Stimulated activated naive B cell treated with anti-CD40 and anti-IgM and Interleukin-4, amounts not matched to agents 10 μg/mL and 1 μg/mL and 100 μg/mL, for 72 hours (primary cell): ENCODE results near the gene REXO4.

Experiments used
- ATAC-seq, 2 donors: fragments of 150-1000 bp; cut with Tn5 transposase; replicated peaks; 2 replicates each; pipeline ENCODE4 v1.10.0; 2021; ENCODE audit warnings: moderate library complexity in 1 of 2
- DNase-seq: peaks from one replicate; pipeline ENCODE4 v3.0.0; 2021
- H3K27ac Mint-ChIP-seq: one replicate; pipeline ENCODE4 v1.8.0; 2022; ENCODE audit warnings: mild to moderate bottlenecking, mixed read lengths
- H3K27me3 Mint-ChIP-seq, 2 donors: one replicate each; pipeline ENCODE4 v1.8.0; 2022; ENCODE audit warnings: mixed read lengths in 2 of 2
- H3K36me3 Mint-ChIP-seq, 2 donors: one replicate each; pipeline ENCODE4 v1.8.0; 2022; ENCODE audit warnings: mixed read lengths in 2 of 2, mild to moderate bottlenecking in 1 of 2
- H3K4me1 Mint-ChIP-seq, 2 donors: one replicate each; pipeline ENCODE4 v1.8.0; 2022; ENCODE audit warnings: mixed read lengths in 2 of 2, mild to moderate bottlenecking in 1 of 2
- H3K4me3 Mint-ChIP-seq, 2 donors: one replicate each; pipeline ENCODE4 v1.8.0; 2022; ENCODE audit warnings: mild to moderate bottlenecking in 2 of 2, mixed read lengths in 2 of 2, moderate library complexity in 1 of 2
- H3K9me3 Mint-ChIP-seq, 2 donors: one replicate each; pipeline ENCODE4 v1.8.0; 2022; ENCODE audit warnings: mixed read lengths in 2 of 2, mild to moderate bottlenecking in 1 of 2

Gene REXO4

DNA sequence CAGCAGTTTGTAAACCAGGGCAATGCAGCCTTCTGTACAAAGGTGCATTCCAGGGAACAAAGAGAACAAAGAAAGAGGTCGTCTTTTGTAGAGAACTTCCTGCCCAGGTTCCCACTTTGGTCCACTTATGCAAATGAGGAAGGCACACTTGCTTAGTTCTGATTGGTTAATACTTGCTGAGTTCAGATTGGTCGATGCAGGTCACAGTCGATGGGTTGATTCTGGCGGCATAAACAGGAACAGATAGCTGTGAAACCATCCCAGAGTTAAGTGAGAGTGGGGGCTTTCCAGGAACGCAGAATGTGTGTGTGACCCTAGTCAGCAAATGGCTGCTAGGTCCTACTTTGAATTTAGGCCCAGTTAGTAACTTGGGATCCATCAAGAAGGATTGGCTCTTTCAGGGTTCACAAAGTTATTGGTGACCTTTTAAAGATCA is 2.6 kb upstream of the REXO4 start:
- peak overlapping the region in 1 of 2 donors; percentile 7 for H3K4me3 Mint-ChIP-seq
- H3K36me3 Mint-ChIP-seq: peaks cover 15 to 21% of the 10 kb centered on the region in 2 donors
- peaks cover 38 to 60% of the 10 kb centered on the region in 2 donors for H3K4me1 Mint-ChIP-seq
- peak overlapping the region; percentile 97 for H3K27ac Mint-ChIP-seq
- ATAC-seq (peak; percentile 60 to 61), DNase-seq (peak; percentile 75)
- H3K9me3 Mint-ChIP-seq: peaks cover 7 to 8% of the 10 kb centered on the region in 2 donors
- H3K27me3 Mint-ChIP-seq: peaks cover 3 to 14% of the 10 kb centered on the region in 2 donors

DNA sequence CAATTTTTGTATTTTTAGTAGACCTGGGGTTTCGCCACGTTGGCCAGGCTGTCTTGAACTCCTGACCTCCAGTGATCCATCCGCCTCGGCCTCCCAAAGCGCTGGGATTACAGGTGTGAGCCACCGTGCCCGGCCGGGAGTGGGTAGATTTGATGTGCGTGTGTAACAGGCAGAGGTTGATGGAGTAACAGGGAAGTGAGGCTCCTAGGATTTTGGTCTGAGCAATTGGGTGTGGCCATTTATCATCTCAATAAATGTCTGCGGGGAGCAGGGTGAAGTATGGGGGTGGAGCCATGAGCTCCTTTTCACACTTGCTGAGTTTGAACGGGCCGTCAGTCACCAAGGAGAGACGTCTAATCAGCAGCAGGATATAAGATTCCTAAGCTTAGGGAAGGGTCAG is 1.2 kb upstream of the REXO4 start:
- Mint-ChIP-seq H3K9me3 (peaks cover 7 to 8% of the 10 kb centered on the region in 2 donors), H3K27ac (peak overlapping the region; percentile 99), H3K36me3 (peaks cover 26 to 34% of the 10 kb centered on the region in 2 donors), H3K4me1 (peaks cover 49 to 74% of the 10 kb centered on the region in 2 donors), H3K27me3 (peaks cover 0 to 1% of the 10 kb centered on the region in 2 donors), H3K4me3 (peak overlapping the region; percentile 92 to 96)
- ATAC-seq (no peak), DNase-seq (no peak)

DNA sequence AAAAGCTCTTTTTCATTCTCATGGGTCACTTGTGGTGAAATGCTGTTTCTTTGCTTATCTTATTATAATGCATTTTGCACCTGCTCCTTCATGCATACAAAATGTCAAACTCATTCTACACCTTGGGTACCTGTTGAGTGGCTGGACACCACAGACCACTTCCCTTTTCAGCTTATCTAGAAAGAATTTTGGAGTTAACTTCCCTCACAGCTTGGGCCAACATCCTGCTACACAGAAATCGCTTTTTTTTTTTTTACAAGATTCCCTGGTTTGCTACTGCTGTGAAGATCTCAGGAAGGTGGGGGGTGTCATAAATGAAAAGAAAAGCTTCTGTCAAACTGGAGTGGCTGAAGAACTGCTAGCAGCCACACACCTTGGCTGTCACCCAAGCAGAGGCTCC is 2.6 kb downstream of the REXO4 start:
- DNase-seq (no peak), ATAC-seq (peak in 1 of 2 donors; percentile 17)
- Mint-ChIP-seq H3K4me1 (peaks cover 38 to 71% of the 10 kb centered on the region in 2 donors), H3K27ac (peak overlapping the region; percentile 67), H3K36me3 (peaks cover 48 to 59% of the 10 kb centered on the region in 2 donors), H3K27me3 (no peaks in the 10 kb centered on the region), H3K9me3 (peaks cover 6 to 7% of the 10 kb centered on the region in 2 donors), H3K4me3 (peak overlapping the region; percentile 50 to 56)

DNA sequence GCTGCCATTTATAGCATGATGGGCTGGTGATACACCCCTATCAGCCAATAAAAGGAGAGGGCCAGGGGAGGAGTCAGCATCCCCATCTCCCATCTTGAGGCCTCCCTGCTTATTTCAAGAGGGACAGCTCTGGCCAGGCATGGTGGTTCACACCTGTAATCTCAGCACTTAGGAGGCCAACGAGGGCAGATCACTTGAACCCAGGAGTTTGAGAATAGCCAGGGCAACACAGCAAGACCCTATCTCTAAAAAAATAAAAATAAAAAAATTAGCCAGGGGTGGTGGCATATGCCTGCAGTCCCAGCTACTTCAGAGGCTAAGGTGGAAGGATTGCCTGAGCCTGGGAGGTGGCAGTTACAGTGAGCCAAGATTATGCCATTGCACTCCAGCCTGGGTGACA is 9.8 kb downstream of the REXO4 start:
- peaks cover 52 to 73% of the 10 kb centered on the region in 2 donors for H3K36me3 Mint-ChIP-seq
- H3K4me1 Mint-ChIP-seq: peaks cover 5 to 33% of the 10 kb centered on the region in 2 donors
- H3K27me3 Mint-ChIP-seq: no peaks in the 10 kb centered on the region
- H3K4me3 Mint-ChIP-seq: no peak overlapping the region
- H3K9me3 Mint-ChIP-seq: no peaks in the 10 kb centered on the region
- DNase-seq (no peak), ATAC-seq (no peak)
- H3K27ac Mint-ChIP-seq: no peak overlapping the region

DNA sequence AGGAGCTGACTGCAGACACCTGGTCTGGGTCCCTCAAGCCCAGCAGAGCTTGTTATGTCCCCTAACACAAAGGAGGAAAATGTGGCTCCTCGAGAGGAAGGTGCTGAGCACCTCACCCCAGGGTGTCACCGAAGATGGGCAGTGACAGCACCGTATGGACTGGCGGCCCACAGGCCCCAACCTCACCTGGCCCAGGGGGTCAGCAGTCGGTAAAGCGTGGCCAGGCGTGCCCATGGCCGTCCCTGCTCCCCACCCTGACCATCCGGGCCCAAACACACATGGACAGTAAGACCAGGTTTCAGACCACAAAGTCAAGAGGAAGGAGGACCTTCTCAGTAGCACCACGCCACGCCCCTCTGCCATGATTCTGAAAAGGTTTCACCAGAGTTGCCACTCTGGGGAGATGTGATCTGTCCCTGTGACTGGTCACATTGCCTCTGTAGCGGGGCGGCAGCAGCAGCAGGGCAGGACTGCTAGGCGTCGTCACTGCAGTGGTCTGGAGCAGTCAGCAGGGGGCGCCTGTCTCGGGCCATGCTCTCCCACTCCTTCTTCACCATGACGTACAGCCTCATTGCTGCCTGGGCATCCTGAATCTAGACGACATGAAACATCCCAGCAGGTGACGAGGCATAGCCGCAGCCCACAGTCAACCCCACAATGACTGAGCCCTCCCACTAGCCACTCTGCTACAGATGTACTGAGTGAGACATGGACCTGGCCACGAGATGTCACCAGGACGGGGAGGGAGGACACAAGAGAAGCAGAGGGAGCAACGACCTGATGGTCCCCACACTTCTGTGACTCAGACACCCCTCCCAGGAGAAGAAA is 11.1 kb downstream of the REXO4 start:
- Mint-ChIP-seq H3K4me3 (peak overlapping the region in 1 of 2 donors; percentile 27), H3K4me1 (peaks cover 5 to 38% of the 10 kb centered on the region in 2 donors), H3K27ac (peak overlapping the region; percentile 6), H3K36me3 (peaks cover 54 to 70% of the 10 kb centered on the region in 2 donors), H3K27me3 (no peaks in the 10 kb centered on the region), H3K9me3 (no peaks in the 10 kb centered on the region)
- peak; percentile 64 for DNase-seq
- peak; percentile 92 to 93 for ATAC-seq

DNA sequence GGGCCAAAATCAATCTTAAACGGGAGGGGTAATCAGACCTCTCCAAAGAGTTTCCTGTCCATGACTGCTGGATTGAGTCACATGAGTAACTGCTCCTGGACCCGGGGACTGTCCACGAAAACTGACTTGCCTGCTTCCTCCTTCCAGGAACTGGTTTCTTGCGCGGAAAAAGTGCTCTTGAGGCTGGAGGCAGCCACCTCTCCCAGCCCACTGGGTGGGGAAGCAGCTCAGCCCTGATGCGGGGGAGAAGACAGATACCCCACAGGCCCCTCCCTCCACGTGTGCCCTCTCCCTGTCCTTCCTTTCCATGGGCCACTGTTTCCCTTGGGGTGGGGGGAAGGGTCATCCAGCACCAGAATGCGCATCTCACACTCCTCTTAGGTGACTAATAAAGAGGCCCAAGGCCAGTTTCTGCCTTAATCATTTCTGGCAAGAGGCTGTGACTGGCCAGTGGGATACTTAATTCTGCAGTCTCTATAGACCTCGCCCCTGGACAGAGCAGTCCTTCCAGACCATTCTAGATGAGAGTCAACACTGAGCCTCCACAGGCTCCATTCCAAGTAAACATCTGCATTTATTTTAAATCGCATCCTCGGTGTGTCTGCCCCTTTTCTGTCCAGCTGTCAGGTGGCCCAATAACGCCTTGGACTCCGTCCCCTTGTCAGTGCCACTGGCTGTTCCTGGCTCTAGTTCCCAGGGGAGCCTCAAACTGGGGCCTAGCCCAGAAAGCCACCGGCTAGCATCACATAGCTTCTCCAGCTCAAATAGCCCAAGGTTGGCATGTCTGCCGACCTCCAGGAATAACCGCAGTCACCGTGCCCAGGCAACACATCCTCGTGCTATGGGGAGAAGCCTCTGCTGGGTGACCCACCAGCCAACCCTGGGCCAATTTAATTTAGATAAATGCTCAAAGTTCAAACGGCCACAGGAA is 12.0 kb downstream of the REXO4 start:
- DNase-seq: no peak
- H3K4me1 Mint-ChIP-seq: peaks cover 5 to 35% of the 10 kb centered on the region in 2 donors
- no peak overlapping the region for H3K27ac Mint-ChIP-seq
- H3K4me3 Mint-ChIP-seq: no peak overlapping the region
- peaks cover 48 to 67% of the 10 kb centered on the region in 2 donors for H3K36me3 Mint-ChIP-seq
- H3K9me3 Mint-ChIP-seq: no peaks in the 10 kb centered on the region
- no peak for ATAC-seq
- no peaks in the 10 kb centered on the region for H3K27me3 Mint-ChIP-seq

DNA sequence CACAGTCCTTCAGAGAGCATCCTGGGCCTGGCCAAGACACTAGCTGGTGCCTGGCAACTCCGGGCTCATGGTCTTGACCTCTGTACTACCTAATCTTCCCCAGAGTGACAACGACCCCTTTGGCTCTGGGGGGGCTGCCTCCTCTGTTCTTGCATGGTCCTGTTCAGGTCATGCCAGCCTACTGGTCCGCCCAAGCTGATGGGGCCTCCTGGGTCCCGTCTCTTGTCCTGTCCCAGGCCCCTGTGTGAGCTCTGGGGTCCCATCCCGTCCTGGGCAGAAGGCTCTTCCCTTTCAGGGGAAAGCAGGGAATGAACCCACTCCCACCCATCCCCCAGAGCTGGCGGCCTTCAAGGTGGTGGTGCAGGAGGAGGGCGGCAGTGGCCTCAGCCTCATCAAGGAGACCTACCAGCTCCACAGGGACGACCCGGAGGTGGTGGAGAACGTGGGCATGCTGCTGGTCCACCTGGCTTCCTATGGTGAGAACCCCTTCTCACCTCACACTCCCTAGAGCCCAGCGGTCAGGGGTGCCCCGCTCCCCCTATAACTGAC is 13.3 kb downstream of the REXO4 start:
- H3K4me3 Mint-ChIP-seq: no peak overlapping the region
- no peaks in the 10 kb centered on the region for H3K9me3 Mint-ChIP-seq
- ATAC-seq (no peak), DNase-seq (no peak)
- no peaks in the 10 kb centered on the region for H3K27me3 Mint-ChIP-seq
- H3K36me3 Mint-ChIP-seq: peaks cover 37 to 57% of the 10 kb centered on the region in 2 donors
- H3K27ac Mint-ChIP-seq: peak overlapping the region; percentile 49
- H3K4me1 Mint-ChIP-seq: peaks cover 5 to 24% of the 10 kb centered on the region in 2 donors

DNA sequence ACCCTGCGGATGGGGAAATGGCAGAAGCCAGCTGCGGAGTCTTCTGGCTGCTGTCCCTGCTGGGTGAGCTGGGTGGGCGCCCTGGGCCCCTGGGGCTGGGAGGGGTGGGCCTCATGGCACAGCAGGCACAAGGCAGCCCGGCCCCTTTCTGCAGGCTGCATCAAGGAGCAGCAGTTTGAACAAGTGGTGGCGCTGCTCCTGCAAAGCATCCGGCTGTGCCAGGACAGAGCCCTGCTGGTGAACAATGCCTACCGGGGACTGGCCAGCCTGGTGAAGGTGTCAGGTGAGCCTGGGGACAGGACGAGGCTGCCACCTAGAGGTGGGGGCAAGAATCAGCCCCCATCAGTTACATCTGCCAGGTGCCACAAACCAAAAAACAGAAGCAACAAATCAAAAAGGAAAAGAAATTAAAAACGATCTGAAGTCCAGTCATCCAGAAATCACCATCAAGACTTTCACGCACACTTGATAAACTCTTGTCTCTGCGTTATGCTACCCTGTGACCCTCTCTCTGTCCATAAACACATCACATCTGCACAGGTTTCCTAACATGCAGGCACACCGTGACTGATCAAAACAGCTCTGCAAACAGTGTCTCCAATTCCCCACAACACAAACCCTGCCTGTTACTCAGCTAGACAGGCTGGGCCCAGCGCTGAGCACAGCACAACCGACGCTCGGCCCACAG is 13.9 kb downstream of the REXO4 start:
- peaks cover 36 to 51% of the 10 kb centered on the region in 2 donors for H3K36me3 Mint-ChIP-seq
- peak overlapping the region; percentile 49 for H3K27ac Mint-ChIP-seq
- H3K9me3 Mint-ChIP-seq: no peaks in the 10 kb centered on the region
- DNase-seq (no peak), ATAC-seq (no peak)
- H3K4me1 Mint-ChIP-seq: peaks cover 5 to 24% of the 10 kb centered on the region in 2 donors
- no peak overlapping the region for H3K4me3 Mint-ChIP-seq
- no peaks in the 10 kb centered on the region for H3K27me3 Mint-ChIP-seq

DNA sequence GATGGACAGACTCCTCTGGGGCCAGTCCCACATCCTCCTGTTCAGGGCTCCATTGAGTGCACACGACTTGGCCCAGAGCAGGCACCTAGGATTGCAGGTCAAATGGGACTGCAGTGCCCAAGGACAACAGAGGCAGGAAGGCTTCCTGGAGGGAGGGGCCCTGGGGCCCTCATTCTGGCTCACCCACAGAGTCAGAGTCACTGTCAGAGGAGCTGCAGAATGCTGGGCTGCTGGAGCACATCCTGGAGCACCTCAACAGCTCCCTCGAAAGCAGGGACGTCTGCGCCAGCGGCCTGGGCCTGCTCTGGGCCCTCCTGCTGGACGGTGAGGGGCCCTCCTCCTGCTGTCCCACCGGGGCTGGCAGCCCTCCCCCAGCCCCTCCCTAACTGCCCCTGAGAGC is 15.1 kb downstream of the REXO4 start:
- Mint-ChIP-seq H3K27ac (no peak overlapping the region), H3K36me3 (peaks cover 33 to 47% of the 10 kb centered on the region in 2 donors), H3K27me3 (no peaks in the 10 kb centered on the region), H3K4me1 (peaks cover 5 to 21% of the 10 kb centered on the region in 2 donors), H3K9me3 (no peaks in the 10 kb centered on the region), H3K4me3 (no peak overlapping the region)
- ATAC-seq: no peak
- DNase-seq: no peak

DNA sequence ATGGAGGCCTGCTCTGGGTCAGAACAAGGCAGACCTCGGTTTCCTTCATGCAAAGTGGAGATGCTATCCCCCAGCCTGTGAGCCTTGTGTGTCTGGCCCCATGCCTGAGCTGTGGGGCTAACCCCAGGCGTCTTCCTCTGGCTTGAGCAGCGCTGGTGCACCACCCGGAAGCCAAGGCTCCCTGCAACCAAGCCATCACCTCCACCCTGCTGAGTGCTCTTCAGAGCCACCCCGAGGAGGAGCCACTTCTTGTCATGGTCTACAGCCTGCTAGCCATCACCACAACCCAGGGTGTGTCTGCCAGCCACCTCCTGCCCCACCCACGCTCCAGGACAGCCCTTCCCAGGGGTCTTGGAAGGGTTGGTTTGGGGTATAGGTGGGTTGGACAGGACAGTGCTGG is 16.2 kb downstream of the REXO4 start:
- H3K4me3 Mint-ChIP-seq: no peak overlapping the region
- H3K36me3 Mint-ChIP-seq: peaks cover 24 to 38% of the 10 kb centered on the region in 2 donors
- peaks cover 0 to 11% of the 10 kb centered on the region in 2 donors for H3K4me1 Mint-ChIP-seq
- ATAC-seq: no peak
- no peak for DNase-seq
- no peak overlapping the region for H3K27ac Mint-ChIP-seq
- no peaks in the 10 kb centered on the region for H3K27me3 Mint-ChIP-seq
- no peaks in the 10 kb centered on the region for H3K9me3 Mint-ChIP-seq

DNA sequence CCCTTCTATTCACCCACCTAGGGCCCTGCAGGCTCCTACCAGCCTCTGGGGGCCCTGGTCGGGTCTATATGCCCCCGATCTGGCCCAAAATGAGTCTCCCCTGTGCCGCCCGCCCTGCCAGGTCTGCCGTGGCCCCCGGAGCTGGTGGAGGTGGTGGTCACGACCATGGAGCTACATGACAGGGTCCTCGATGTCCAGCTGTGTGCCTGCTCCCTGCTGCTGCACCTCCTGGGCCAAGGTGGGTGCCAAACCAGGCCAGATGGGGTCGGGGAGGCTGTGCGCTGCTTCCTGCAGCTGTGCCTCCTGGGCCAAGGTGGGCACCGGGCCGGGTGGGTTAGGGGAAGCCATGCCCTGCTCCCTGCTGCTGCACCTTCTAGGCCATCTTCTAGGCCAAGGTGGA is 17.5 kb downstream of the REXO4 start:
- H3K27me3 Mint-ChIP-seq: no peaks in the 10 kb centered on the region

DNA sequence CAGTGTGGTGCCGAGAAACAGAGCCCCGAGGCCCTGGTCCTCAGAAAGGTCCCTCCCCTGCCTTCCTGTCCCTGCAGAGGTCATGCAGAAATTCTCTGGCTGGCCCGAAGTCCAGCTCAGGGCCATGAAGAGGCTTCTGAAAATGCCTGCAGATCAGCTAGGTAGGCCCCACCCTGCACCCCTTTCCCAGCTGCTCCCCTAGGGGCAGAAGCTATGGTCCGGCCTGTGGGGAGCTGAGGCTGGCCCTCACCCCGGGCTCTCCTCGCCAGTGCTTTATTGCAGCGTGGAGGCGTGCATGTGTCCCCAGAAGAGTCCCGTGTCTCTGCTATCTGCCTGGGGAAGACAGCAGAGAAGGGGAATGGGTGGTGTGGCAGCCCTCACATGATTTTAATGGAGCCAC is 19.9 kb downstream of the REXO4 start:
- Mint-ChIP-seq H3K27ac (no peak overlapping the region), H3K36me3 (peaks cover 9 to 10% of the 10 kb centered on the region in 2 donors), H3K9me3 (no peaks in the 10 kb centered on the region), H3K4me3 (no peak overlapping the region), H3K27me3 (peaks cover 10 to 14% of the 10 kb centered on the region in 2 donors), H3K4me1 (peaks cover 0 to 5% of the 10 kb centered on the region in 2 donors)
- ATAC-seq (no peak), DNase-seq (no peak)

More for the DNA sequence above, 17.5 kb downstream of the REXO4 start:
- Mint-ChIP-seq H3K9me3 (no peaks in the 10 kb centered on the region), H3K4me3 (no peak overlapping the region), H3K4me1 (peaks cover 0 to 11% of the 10 kb centered on the region in 2 donors), H3K27ac (peak overlapping the region; percentile 81), H3K36me3 (peaks cover 12 to 25% of the 10 kb centered on the region in 2 donors)
- no peak for DNase-seq
- ATAC-seq: no peak

DNA sequence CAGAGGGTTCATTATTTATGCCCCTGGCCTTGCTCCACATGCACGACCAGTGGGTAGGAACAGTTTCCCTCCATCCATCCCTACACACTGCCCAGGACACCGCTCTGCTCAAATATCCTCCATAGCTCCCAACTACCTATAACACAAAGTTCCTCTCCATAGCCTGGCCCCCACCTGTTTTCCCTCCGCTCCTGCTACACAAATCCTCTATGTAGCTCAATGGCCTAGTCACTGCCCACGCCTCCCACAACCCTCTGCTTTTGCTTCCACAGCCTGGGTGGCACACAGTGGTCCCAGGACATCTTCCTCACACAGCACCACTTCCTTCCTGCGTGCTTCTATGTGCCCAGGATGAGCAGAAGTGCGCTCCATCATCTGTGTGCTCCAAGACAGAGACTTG is 20.4 kb downstream of the REXO4 start:
- ATAC-seq: no peak

More for the DNA sequence above, 20.4 kb downstream of the REXO4 start:
- Mint-ChIP-seq H3K9me3 (no peaks in the 10 kb centered on the region), H3K4me1 (peaks cover 0 to 5% of the 10 kb centered on the region in 2 donors), H3K27me3 (peaks cover 10 to 14% of the 10 kb centered on the region in 2 donors), H3K4me3 (no peak overlapping the region), H3K36me3 (peaks cover 5 to 10% of the 10 kb centered on the region in 2 donors), H3K27ac (no peak overlapping the region)
- DNase-seq: no peak
